Measurements from ENCODE around the gene ARL11.

The ARL11 gene

DNA sequence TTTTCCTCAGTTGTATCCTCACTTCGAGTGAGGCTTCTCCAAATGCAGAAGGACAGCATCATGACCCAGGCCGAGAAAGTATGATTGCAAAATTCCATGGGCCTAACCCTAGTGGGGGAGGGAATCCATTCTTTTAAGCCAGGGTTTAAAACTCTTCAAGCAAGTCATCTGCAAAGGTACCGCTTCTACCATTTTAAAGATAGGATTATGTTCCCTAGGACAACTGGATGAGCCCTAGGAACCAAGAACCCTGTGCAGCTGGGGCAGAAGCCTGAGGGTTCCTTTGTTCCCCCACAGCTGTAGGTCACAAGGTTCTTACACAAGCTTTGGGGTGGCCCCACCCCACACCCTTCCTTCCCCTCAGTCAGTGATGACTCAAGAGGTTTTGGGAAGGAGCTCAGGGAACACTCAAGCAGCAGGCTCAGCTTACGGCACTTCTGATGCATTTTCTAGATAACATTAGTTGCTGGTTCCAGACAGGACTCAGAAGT lies 13.5 kb downstream of the ARL11 start:
- TF ChIP-seq, protein P1, sequence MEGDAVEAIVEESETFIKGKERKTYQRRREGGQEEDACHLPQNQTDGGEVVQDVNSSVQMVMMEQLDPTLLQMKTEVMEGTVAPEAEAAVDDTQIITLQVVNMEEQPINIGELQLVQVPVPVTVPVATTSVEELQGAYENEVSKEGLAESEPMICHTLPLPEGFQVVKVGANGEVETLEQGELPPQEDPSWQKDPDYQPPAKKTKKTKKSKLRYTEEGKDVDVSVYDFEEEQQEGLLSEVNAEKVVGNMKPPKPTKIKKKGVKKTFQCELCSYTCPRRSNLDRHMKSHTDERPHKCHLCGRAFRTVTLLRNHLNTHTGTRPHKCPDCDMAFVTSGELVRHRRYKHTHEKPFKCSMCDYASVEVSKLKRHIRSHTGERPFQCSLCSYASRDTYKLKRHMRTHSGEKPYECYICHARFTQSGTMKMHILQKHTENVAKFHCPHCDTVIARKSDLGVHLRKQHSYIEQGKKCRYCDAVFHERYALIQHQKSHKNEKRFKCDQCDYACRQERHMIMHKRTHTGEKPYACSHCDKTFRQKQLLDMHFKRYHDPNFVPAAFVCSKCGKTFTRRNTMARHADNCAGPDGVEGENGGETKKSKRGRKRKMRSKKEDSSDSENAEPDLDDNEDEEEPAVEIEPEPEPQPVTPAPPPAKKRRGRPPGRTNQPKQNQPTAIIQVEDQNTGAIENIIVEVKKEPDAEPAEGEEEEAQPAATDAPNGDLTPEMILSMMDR (IDR thresholded peaks at IDR 0.05): no peak
- no peak overlapping the region for H3K4me3 ChIP-seq
- DNase-seq (ENCODE audit: low spot score): no peak
- peak overlapping the region; percentile 5 to 55 for H3K27ac ChIP-seq

DNA sequence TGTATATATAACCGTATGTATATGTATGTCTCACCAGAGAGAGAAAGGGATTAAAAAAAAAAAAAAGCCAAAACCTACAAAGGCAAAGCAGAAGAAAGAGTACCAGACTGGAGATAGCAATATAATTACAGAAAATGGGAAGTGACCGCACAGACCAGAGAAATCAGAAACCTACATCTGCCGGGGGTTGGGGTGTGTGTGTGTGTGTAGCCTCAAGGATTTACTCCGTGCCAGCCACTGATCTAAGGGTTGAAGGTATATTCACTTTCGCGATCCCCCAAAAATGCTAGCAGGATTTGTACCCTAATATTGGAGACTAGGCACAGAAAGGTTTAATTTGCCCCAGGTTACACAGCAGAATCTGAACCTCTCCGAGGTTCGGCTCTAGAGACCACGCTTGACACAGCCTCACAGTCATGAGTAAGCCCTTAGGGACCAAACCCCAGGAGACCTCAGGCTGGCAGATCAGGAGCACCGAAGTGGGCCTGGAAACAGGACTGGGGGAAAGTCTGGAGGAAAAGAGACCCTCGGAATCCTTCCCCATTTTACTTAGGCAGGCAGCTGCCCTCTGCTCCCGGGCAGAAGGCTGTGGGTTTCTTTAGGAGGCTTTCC lies 14.8 kb downstream of the ARL11 start:
- H3K4me3 ChIP-seq: no peak overlapping the region
- DNase-seq (ENCODE audit: low spot score): no peak
- H3K27ac ChIP-seq: peak overlapping the region in 1 of 2 donors; percentile 45
- TF ChIP-seq, protein P1 (IDR thresholded peaks at IDR 0.05): no peak

DNA sequence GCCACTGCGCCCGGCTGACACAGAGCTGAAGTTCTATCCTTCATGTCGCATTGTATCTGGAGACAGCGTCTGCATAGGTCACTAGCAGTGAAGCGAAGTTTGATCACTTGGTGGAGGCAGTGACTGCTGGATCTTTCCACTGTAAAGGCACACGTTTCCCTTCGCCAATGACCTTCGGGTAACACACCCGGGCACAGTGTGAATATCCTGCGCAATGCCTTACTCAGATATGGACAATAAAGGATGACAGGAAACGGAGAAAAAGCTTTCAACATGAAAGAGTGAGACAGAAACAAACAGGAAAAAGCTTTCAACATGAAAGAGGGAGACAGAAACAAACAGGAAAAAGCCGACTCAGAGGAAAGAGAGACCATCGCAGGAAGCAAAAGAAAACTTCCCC lies 17.1 kb downstream of the ARL11 start:
- H3K27ac ChIP-seq: no peak overlapping the region
- no peak for DNase-seq (ENCODE audit: low spot score)
- H3K4me3 ChIP-seq: no peak overlapping the region
- TF ChIP-seq, protein P1 (IDR thresholded peaks at IDR 0.05): no peak

DNA sequence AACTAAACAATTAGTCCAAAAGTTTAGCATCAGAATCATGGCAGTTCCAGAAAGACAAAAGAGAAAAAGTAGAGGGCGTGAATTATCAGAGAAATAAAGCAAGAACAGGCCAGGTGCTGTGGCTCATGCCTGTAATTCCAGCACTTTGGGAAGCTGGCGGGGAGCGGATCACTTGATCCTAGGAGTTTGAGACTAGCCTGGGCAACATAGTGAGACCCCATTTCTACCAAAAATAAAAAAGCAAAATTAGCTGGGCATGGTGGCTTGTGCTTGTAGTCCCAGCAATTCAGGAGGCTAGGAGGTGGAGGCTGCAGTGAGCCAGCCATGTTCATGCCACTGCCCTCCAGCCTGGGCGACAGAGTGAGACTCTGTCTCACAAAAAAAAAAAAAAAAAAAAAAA lies 18.4 kb downstream of the ARL11 start:
- TF ChIP-seq, protein P1 (IDR thresholded peaks at IDR 0.05): no peak
- no peak overlapping the region for H3K27ac ChIP-seq
- no peak for DNase-seq (ENCODE audit: low spot score)
- H3K4me3 ChIP-seq: no peak overlapping the region

DNA sequence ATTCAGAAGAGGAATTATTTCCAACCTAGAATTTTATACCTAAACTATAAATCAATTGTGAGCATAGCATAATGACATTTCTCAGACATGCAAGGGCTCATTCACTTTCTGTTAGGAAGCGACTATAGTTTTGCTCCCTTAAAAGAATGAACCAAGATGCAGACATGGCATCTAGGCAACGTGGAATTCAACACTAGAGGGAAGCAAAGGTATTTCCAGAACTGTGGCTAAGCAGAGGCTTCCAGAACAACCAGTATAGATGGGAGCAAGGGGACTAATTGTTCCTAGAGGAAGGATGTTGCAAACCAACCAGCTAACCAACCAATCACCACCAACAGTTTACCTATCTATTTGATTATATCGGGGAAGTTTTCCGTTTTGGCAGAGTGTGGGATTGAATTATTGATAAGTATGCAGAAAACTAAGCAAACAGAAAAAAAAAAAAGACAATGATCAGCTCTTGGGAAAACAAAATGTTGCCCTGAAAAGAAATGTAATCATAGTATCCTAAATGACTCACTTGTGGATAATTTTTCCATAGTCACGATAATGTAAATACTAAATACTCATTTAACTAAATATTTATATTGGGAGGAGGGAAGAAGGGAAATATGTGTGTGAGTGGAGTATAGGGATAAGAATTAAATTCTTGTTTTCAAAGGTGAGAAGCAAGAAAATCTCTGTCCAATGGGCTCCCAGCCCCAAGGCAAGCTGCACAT lies 21.1 kb downstream of the ARL11 start:
- no peak overlapping the region for H3K27ac ChIP-seq
- no peak for DNase-seq (ENCODE audit: low spot score)
- TF ChIP-seq, protein P1 (IDR thresholded peaks at IDR 0.05): no peak
- no peak overlapping the region for H3K4me3 ChIP-seq

DNA sequence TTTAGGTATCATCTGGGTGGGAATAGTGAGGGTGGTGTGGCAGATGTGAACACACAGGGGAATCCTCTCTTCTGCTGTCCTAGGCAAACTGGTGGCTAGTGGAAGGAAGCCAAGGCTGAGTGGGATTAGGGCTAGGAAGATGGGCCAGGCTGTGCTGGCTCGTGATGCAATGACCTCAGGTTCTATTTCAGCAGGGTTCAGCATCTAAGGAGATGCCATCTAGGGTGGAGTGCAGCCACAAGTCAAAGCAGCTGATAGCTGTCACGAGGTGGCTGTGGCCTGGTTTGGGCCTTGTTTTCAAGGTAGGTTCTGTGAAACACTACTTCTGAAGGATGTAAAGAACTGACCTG lies 21.6 kb downstream of the ARL11 start:
- no peak overlapping the region for H3K4me3 ChIP-seq
- TF ChIP-seq, protein P1 (IDR thresholded peaks at IDR 0.05): no peak
- H3K27ac ChIP-seq: no peak overlapping the region
- no peak for DNase-seq (ENCODE audit: low spot score)
